OCI-M2 (cell line): Measurements from ENCODE around the gene PDYN.

ENCODE experiments used
- DNase-seq: peaks from one replicate; lab custom pipeline; 2025; ENCODE audit not compliant: unreplicated experiment; lab: John Stamatoyannopoulos, UW

Gene PDYN

DNA sequence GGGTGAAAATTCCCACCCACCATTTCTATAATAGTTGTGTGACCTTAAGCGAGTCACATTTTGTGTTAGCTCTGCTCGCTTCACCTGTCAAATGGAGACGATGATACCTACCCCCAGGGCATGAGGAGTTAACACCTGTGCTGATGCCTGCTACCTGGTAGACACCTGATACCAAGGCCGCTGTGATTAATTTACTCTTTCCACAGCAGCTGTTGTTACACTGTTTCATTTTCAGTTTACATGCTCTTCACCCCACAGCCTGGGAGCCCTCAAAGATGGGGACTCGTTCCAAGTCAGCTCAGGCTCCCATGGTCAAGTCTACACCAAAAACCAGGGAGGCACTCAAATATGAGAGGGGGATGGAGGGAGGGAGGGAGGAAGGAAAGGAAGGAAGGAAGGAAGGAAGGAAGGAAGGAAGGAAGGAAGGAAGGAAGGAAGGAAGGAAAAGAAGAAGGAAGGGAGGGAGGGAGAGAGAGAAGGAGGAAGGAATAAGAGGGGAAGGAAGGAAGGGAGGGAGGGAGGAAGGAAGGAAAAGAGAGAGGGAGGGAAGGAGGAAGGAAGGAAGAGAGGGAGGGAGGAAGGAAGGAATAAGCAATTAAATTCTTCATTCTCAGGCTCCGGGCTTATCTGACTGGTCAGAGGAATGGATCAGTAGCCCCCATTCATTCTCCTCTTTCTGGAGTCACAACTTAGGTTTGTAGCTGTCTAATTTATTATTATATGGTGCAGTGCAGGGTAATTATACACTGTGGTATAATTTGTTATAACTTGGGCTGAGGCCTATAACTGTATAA, 40.9 kb downstream of the PDYN start:
- DNase-seq, result no peak

DNA sequence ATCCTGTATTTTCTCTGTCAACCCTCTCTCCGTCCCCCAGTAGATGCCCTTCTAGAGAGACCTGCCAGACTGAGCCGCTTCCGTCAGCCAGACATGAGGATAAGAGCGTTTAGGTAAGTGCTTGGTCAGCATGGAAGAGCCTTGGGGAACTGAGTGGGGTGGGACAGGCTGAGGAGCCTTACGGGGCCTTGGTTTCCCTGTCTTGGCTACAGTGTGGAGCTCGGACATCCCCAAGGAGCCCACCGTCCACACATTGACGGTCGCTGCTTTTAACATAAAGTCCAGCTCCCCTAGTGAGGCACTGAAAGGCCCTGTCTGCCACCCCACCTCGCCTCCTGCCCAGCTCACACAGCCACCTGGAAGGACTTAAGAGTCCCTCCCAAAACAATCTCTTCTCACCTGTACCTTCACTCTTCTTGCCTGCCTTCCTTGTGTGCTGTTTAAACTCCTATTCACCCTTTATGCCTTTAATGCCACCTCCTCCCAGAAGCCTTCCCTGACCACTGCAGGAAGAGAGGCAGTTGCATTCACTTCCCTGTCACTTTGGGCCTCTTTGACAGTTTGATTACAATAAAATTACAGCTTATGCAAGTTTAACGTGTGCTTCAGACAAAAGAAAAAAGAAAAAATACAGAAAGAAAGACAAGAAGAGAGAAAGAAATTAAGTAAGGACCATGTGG, 42.3 kb downstream of the PDYN start:
- DNase-seq, result no peak

- DNase-seq, result no peak
These were observed 43.0 kb downstream of the PDYN start for GRCh38 chr20:1950836-1951235.

DNA sequence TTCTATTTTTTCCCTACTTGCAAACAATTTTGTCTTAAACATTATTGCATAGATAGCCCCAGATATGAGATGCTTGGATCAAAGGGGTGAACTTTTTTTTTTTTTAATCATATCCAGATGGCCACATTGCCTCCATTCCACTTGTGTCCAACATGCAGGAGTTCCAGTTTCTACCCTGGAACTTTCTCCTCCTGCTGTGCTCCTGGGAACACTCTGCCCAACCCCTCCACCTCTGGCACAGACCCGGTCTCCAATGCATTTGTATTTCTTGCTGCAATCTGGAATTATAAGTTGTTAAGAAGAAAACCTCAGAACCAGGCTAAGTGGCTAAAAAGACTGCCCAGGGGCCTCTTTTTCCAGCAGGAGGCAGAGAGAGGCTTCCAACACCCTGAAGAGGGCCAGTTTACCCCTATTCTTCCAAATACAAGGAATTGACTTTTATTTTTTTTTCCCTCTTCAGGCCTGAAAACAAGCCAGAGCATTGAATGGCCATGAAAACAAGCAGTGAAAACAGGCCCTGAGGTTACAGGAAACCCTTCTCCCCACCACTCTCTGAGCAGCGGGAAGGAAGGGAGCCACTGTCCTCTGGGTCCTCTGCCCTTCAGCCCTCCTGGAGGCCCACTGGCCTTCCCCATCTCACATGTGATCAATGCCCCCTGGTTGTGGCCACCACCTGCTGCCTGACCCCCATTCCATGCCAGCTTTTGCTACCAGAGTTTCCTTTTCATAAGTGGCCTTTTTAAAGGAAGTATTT, 44.3 kb downstream of the PDYN start:
- DNase-seq, result no peak

- no peak for DNase-seq
These were observed 46.4 kb downstream of the PDYN start for GRCh38 chr20:1947535-1947846.

DNA sequence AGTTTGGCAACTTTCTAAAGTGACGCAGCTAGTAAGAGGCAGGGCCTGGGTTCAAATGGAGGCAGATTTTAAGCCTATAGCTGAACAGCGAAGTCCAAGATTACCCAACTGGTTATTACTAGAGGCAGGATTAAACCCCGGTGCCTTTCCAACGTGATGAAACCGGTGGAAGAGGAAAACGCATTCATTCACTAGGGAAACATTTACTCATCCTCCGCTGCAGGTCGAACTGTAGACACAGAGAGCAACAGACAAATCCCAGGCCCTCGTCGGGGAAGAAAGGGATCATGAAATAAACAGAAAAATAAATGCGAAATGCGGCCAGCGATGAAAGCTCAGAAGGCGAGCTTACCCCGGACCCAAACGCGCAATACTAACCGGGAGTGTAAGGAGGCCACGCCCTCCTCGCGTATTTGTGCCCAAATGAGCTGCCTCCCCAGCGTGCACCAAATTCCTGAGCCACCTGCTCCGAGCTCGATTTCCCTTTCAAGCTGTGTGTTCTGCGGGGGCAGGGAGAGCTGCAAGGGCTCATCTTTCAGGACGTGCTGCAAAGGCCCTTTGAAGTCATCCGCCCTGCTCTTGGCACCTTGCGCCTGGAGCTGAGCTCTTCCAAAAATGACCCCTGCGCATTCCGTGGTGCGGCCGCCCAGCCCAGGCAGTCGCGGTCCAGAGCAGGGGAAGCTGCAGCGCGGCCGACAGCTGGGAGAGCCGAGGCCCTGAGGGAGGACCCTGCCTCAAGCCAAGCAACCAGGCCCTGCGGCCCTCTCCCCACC, 46.9 kb downstream of the PDYN start:
- DNase-seq, result no peak

- no peak for DNase-seq
These were observed 47.5 kb downstream of the PDYN start for GRCh38 chr20:1946442-1946761.

- no peak for DNase-seq
These were observed 48.2 kb downstream of the PDYN start for GRCh38 chr20:1945660-1946059.

DNA sequence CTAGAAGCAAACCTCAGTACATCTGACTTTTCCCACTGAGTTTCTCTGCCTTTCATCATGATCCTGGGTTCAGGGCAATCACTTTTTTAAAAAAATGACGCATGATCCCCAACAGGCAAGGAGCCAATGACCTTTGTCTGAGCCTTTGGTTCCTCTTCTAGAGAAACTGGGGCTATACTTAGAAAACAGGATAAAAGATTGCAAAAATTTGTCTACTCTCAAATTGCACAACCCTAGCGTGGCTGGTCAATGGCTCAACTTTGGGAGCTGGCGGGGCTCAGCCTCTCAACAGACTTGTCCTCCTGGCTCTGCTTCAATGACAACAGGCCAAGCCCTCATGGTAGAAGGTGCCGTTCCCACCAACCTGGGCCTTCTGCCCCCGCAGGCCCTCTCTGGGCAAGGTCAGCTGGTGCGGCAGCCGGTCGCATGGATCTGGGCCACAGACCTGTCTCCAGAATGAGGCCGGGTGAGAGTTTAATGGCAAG, 48.7 kb downstream of the PDYN start:
- DNase-seq, result no peak

GRCh38 chr20:1944345-1945091, 49.3 kb downstream of the PDYN start:
- no peak for DNase-seq

GRCh38 chr20:1943275-1944002, 50.4 kb downstream of the PDYN start:
- DNase-seq, result no peak

DNA sequence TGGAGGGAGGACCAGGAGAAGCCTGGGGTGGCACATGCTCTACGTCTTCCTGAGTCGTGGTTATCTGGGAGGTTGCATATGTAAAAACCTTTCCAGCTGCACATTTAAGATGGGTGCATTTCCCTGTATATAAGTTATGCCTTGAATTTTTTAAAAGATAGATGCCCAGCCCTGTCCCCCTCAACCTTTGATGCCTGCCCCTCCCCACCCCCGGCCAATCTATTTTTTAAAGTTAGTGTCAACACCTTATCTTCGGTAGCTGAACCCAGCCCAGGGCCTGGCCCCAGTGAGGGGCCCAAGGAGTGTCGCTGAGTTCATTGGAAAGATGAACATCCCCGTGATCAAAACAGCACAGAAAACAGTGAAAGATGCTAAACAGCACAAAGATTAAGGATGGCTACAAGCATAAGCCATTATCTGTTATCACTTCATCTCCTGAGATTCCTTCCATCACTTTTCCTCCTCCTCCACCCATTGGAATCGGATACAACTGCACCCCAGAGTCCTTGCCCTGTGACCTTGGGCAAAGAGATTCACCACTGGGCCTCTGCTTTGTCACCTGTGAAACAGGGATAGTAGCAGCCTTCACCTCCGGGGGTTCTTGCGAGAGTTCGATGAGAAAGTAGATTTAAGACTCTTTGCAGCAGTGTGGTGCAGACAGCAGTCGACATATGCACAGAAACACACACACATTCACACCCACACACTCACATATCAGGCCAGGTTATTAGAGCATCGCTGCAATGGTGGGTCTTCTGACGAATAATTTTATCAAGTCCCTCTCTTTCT, 51.2 kb downstream of the PDYN start:
- DNase-seq, result no peak

GRCh38 chr20:1942061-1942460, 51.8 kb downstream of the PDYN start:
- DNase-seq, result no peak

GRCh38 chr20:1941226-1941625, 52.6 kb downstream of the PDYN start:
- DNase-seq, result no peak

- DNase-seq, result no peak
These were observed 53.3 kb downstream of the PDYN start for GRCh38 chr20:1940581-1940980.

- no peak for DNase-seq
These were observed 54.6 kb downstream of the PDYN start for GRCh38 chr20:1939270-1939595.

GRCh38 chr20:1938464-1939269, 55.2 kb downstream of the PDYN start:
- DNase-seq, result no peak

- no peak for DNase-seq
These were observed 56.4 kb downstream of the PDYN start for GRCh38 chr20:1937316-1937976.
